Ecto neural progenitor cell (in vitro differentiated cells): Measurements from ENCODE around the gene KCNIP3.
A peak's percentile ranks its signal among the peaks of the same experiment; 100 is the strongest.
"Not testable (repeated sequence)": the region's sequence is repeated elsewhere in the genome, so short reads cannot be mapped to it uniquely, and the experiment has no call there.

ENCODE experiments used
- DNase-seq: peaks from one replicate; pipeline ENCODE4 v3.0.0-alpha.2; 2018; ENCODE audit warnings: low spot score

KCNIP3 gene

GRCh38 chr2:95372216-95372829, 75.2 kb downstream of the KCNIP3 start:
- no peak for DNase-seq

DNA sequence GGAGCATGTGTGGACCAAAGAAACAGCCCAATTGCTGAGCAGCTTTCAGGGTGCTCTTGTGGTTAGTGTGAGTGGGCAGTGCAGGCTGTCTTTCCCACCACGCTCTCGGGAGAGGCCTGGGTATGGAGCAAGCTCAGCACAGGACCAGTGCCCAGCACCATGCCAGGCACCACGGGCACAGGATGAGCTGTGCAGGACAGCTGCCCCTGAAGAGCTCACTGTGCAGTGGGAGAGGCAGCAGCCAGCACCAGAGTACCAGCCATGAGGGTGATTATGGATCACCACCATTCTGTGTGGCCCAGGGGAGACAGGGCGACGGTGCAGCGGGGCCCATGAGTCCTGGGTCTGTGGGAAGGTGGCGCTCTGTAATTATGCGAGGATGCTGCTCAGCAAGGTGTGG, 75.7 kb downstream of the KCNIP3 start:
- no peak for DNase-seq

DNA sequence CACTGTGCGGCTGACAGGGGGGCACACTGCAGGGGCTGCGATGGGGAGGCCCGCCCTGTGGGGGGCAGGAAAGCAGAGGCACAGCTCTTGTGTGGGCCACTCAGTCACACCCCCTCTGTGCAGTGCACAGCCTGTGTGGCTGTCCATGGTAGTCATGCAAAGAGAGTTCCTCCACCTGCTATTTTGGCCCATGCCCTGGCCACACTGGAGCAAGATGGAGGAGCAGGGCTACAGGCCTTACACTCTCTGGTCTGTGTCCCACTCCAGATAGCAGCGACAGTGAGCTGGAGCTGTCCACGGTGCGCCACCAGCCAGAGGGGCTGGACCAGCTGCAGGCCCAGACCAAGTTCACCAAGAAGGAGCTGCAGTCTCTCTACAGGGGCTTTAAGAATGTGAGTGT, 76.9 kb downstream of the KCNIP3 start:
- no peak for DNase-seq

GRCh38 chr2:95374451-95374920, 77.3 kb downstream of the KCNIP3 start:
- DNase-seq, result no peak

DNA sequence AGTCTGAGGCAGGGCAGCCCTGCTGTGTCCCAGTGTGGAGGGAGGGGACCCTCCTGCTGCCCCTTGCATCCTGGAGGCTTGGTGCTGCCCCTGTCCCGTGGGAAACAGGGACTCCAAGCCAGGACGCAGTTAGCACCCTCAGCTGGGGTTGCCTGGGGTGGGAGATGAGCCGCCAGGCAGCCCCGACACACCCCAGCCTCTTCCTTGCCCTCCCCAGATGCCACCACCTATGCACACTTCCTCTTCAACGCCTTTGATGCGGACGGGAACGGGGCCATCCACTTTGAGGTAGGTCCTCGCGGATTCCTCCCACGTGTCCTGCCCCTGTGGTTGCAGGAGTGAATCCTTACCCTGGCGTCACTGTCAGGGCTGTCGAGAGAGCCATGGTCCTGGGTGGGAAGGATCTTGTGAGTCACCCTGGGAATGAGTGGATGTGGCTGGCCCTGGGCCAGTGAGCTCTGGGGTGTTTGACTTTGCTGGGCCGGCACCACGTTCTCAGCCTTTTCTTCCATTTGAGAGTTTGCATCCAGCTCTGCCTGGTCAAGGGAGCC, 77.8 kb downstream of the KCNIP3 start:
- no peak for DNase-seq

DNA sequence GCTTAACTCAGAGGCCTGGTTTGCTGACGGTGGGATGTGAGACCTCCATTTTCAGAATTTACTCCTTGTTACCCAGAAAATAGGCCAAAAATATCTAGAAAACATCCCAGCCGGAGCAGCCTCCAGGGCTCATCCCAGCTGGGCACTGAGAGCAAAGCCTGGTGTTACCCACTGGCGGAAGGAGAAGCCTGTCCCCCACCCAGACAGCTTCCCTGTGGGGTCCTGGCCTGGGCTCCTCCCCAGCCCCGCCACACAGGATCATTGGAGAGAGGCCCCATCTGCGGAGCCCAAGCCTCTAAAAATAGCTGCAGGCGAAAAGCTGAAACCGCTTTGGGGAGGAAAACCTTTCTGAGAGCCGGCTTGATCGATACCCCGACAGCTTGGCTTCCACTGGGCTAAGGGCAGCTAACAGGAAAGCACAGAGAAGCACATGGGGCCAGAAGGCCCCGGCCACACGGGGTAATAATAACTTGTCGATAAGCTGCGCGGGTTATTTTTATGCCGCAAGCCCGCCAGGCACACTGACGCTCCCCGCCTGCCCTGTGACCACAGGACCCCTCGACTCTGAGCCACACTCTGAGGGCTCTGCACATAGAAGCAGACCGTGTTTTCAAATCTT, 78.5 kb downstream of the KCNIP3 start:
- DNase-seq, result no peak

DNA sequence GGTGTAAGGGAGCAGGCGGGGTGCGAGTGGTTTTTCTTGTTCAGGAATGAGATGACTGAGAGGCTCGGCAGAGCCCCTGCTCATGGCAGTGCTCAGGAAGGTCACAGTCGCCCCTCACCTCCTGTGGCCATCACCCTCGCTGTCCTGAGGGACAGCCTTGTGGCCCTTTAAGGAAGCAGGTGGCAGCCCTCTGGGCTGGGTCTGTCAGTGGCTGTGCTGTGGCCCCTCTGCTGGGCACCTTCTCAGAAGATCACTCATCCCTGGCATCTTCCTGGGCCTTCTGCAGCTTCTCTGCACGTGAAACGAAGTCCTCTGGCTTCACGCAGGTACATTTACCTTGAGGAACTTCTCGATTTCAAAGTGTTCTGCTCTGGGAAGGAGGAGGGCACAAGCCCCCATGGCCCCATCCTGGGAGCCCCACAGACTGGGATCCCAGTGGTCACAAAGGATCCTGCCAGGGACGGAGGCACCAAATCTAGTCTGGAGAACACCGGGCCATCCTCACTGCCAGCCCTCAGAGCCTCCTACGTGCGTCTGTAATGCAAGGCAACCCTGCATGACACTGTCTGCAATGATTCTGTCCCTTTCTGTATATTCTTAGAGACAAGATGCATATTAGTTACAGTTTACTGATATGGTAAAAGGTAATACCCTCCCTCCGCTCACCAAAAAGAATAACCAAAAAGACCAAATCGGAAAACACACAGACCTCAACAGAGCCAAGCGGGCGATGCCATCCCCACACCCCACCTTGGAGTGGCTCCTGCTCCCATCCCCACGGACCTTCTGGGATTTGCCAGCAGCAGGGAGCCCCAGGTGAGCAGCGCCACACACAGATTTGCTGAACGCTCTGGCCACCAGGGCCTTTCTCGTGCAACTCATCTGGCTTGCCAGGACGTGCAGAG, 79.4 kb downstream of the KCNIP3 start:
- DNase-seq, result no peak

- no peak for DNase-seq
Observed at GRCh38 chr2:95377216-95378123, 80.3 kb downstream of the KCNIP3 start.

GRCh38 chr2:95378281-95378680, 81.1 kb downstream of the KCNIP3 start:
- DNase-seq, result not testable (repeated sequence)

- no peak for DNase-seq
Observed at GRCh38 chr2:95379371-95379831, 82.3 kb downstream of the KCNIP3 start.

DNA sequence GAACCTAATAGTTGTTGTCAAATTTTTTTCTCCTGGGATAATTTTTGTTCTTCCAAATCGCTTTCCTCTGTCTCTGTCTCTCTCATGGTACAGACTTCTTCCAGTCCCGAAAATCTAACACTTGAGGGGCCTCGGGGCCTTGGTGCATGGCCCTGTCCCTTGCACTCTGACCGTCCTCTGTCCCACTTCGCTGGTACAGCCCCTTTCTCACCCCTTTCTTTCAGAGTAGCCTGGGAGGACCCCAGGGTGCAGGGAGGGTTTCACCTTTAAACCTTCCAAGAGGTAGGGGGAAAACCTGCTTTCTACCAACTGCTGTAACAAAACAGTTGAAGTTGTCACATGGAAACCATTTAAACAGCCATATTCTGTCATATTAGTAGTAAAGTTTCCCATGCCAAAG, 83.1 kb downstream of the KCNIP3 start:
- no peak for DNase-seq

DNA sequence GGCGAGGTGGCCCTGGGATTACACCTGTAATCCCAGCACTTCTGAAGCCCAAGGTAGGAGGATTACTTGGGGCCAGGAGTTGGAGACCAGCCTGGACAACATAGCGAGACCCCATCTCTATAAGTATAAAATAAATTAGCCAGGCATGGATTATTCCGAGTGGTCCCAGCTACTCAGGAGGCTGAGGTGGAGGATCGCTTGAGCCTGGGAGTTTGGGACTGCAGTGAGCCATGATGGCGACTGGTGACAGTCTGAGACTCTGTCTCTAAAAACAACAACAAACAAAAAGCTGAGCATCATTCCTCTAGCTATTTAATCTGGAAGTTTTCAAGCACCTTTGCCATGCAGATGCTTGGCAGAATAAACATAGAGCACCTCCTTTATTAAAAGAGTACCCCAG, 83.6 kb downstream of the KCNIP3 start:
- DNase-seq, result no peak

DNA sequence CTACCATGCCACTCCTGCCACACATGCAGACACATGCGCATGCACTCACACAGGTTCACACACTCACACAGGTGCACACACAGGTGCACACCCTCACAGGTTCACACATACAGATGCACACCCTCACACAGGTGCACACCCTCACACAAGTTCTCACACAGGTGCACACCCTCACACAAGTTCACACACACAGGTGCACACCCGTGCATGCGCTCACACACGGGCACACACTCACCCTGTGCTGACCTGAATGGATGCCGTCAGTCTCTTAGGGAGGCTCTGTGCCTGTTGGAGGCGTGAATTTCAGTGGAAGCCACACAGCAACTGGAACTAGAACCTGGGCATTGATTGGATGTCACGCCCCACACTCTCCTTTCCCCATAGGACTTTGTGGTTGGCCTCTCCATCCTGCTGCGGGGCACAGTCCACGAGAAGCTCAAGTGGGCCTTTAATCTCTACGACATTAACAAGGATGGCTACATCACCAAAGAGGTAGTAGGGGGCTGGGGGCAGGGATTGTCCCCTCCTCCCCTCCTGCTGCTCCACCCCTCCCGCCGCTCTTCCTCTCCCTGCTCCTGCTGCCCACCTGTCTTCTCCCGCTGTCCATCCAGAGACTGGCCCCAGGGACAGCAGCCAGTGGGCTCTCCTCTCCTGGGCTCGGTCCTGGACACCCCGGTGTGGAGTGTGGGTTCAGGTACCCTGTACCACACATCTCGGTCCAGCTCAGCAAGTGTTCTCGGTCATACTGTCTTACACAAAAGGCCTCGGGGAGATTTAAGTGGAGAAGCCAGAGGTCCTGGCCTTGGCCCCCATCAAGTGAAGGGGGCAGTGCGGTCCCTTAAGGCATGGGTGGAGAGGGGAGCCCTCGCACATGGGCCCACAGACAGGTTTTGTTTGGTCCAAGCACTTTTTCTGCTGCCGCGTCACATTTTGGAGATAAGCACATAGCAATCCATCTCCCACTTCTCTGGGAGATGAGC, 84.4 kb downstream of the KCNIP3 start:
- no peak for DNase-seq

DNA sequence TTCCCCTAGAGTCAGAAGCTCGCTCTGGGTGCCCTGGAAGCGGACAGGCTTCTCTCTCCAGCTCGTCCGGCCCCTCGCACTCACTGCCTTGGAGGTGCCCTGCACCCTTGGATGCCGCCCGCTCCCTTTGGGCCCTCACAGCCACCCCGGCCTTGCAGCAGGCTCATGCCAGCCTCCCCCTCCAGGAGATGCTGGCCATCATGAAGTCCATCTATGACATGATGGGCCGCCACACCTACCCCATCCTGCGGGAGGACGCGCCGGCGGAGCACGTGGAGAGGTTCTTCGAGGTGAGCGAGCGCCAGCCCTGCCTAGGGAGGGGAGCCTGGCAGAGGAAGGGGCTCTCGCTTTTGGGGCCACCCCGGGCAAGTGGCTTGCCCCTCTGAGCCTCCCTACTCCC, 85.0 kb downstream of the KCNIP3 start:
- no peak for DNase-seq

DNA sequence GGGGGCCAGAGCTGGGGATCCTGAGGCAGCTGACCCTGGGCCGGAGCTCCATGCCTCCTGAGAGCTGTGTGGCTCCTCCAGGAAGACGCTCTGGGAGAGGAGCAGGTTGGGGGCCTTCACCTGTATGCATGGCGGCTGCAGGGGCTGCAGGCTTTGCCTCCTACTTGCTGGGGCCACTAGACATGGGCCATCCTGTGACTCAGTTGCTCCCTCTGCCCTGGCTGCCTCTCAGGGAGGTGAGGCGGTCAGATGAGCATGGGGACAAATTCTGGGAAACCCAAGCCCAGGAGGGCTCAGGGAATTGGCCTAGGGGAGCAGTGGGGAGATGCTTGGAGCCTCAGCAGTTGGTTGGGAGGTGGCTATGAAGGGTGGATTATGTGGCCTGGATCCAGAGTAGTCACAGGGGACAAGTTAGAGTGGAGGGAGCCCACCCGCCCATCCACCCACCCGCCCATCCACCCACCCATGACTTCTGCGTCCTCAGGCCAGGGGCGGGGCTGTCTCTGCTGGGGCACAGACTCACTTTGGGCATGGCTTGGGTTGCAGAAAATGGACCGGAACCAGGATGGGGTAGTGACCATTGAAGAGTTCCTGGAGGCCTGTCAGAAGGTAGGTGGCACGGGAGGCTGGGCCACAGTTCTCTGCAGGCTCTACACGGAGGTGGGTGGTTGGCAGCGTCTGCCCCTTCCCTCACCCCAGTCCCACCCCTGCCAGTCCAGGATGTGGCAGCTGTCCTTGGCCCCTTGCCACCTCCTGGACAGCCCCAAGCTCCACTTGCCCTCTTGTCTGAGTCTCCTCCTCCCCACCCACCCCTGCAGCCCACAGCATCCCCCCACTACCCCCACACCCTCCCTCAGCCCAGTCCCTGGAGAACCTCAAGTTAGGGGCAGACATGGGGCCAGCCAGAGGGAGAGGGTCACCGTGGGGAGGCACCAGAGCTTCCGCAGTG, 85.8 kb downstream of the KCNIP3 start:
- DNase-seq, result peak; percentile 24

DNA sequence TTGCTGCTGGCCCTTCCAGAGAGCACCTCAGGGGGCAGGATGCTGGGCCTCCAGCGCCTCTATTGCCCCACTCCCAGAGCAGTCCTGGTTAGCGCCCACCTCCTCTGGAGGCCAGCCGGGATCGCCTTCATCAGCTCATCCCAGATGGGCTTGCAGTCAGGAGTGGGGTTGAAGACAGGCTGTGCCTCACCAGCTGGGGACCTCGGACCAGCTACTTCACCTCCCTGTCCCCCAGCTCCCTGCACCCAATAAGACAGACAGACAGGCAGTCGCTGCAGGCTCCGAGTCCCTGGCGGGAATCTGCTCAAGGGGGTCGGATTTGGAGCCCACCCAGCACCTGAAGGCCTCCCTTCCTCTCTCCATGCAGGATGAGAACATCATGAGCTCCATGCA, 86.5 kb downstream of the KCNIP3 start:
- DNase-seq, result no peak

- DNase-seq, result peak; percentile 77
Observed at GRCh38 chr2:95384854-95385569, 87.9 kb downstream of the KCNIP3 start.

DNA sequence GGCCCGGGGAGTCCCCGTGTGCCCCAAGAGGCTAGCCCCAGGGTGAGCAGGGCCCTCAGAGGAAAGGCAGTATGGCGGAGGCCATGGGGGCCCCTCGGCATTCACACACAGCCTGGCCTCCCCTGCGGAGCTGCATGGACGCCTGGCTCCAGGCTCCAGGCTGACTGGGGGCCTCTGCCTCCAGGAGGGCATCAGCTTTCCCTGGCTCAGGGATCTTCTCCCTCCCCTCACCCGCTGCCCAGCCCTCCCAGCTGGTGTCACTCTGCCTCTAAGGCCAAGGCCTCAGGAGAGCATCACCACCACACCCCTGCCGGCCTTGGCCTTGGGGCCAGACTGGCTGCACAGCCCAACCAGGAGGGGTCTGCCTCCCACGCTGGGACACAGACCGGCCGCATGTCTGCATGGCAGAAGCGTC, 88.4 kb downstream of the KCNIP3 start:
- DNase-seq, result peak; percentile 43
